ENCODE data around the gene PRKAG2. TPM values are rescaled to one million over a fixed set of nuclear protein-coding genes. Genes with fewer than 3 reads are reported as not detected.

PRKAG2 gene
- polyA plus RNA-seq, 3 donors: 29.2 to 59.8 (median 30.9) TPM

DNA sequence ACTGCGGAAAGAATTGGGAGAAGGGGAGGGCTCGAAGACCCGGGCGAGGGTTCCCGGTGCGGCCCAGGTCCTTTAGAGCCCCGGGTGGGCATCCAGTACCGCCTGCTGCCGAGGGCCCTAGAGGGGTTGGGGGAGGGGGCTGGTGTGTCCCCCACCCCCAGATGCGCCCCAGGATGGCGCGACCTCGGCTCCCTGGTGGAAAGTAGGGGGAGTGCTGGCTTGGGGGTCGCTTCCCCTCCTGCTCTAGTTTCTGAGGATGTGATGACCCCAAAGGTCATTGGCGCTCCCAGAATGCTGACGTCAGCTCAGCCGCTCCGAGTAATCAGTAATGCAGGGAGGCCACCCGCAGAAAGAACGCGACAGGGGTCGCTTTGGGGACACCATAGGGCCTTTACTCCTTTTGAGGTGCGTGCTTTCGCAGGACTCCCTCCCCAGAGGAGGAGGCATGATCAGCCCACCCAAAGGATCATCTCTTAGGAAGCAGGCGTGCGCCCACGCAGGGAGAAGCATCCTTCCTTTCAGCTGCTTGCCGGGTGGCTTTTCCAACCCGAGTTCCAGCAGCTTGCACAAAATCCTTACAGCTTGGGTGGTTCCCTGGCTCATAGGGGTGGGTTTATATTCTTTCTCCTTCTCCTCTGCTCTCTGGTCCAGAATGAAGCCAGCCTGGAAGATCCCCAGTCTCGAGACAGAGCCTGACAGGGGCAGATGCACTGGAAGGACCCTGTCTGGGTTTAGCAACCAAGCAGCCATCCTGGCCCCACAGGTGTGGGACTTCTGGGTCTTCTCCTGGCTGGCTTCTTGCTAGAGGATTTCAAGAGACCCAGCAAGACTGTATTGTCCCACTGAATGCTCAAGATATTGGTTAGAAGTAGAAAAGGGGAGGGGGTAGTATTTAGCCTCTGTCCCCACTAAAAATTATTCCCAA lies 1.3 kb upstream of the PRKAG2 start:
- H3K36me3 Mint-ChIP-seq: peaks cover 6 to 7% of the 10 kb centered on the region in 2 donors
- Histone ChIP-seq H3K36me3 (replicated peaks in 1 of 2; ENCODE audit: control insufficient read depth in 1 of 2, insufficient read depth in 2 of 2, low read length in 2 of 2) (peaks cover 4 to 6% of the 10 kb centered on the region in 2 donors), H3K27me3 (ENCODE audit: control insufficient read depth in 2 of 2, insufficient read depth in 2 of 2, low read length in 2 of 2) (no peaks in the 10 kb centered on the region), H3K79me2 (ENCODE audit: insufficient read depth, low read length) (peaks cover 33% of the 10 kb centered on the region), H3K9ac (ENCODE audit: insufficient read depth, low read length, poor library complexity, severe bottlenecking) (peak overlapping the region; percentile 99), H2AFZ (ENCODE audit: insufficient read depth, low read depth, low read length, poor library complexity, severe bottlenecking) (peak overlapping the region; percentile 46), H3K27ac (ENCODE audit: low read depth in 1 of 2, low read length in 2 of 2) (peak overlapping the region in 1 of 2 donors; percentile 97), H3K4me3 (replicated peaks in 1 of 3; ENCODE audit: low read depth in 2 of 3, low read length in 3 of 3) (peak overlapping the region; percentile 48 to 99 (median 82)), H4K20me1 (ENCODE audit: insufficient read depth, low read length) (peaks cover 18% of the 10 kb centered on the region), H3K9me3 (replicated peaks in 1 of 2; ENCODE audit: control insufficient read depth in 1 of 2, insufficient read depth in 1 of 2, low read length in 2 of 2) (no peaks in the 10 kb centered on the region), H3K4me1 (ENCODE audit: control insufficient read depth in 1 of 2, insufficient read depth in 2 of 2, low read length in 2 of 2) (peaks cover 20 to 29% of the 10 kb centered on the region in 2 donors), H3K4me2 (replicated peaks; ENCODE audit: extremely low read depth, low read length, poor library complexity, severe bottlenecking) (peak overlapping the region; percentile 91)
- H3K27ac Mint-ChIP-seq: peak overlapping the region in 5 of 7 donors; percentile 42 to 95 (median 75)
- 27% methylated on average over 25 of the region's 30 CpGs for WGBS (ENCODE audit: insufficient coverage)
- TF ChIP-seq CTCF (IDR thresholded peaks at IDR 0.05): no peak
- peaks cover 23% of the 10 kb centered on the region for H3K4me1 Mint-ChIP-seq
- peak overlapping the region; percentile 76 to 79 for H3K4me3 Mint-ChIP-seq
- intact Hi-C loops (cut with micrococcal nuclease): loop anchor here (2.0 to 10.0 kb wide), 6 partner anchors 41 to 117 kb away; no protein-coding TSS in a partner anchor
- DNase-seq: no peak
- peaks cover 0 to 3% (median 0%) of the 10 kb centered on the region in 3 donors for H3K27me3 Mint-ChIP-seq (ENCODE audit: low read depth in 3 of 3)
- H3K9me3 Mint-ChIP-seq: peaks cover 0 to 3% (median 0%) of the 10 kb centered on the region in 7 donors
